Measurements from ENCODE around the gene OCA2.

The OCA2 gene

DNA sequence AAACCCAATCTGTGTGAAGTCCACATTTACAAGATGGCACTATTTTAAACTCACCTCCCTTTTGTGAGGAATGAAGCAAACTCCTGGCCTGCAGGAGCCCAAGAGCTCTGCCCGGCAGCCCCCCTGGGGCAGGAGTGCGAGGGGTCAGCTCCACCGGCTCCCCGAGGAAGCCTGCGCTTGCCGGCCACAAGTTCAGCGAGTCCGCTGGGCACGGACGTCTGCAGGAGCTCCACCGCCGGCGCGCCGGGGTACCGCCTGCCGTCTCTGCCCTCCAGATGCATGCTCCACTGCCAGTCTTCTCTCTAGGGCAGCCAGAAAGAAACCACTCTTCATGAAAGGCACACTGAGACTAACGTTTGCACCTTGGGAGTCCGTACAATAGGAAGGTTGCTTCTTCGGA is 17.5 kb downstream of the OCA2 start:
- H3K4me1 ChIP-seq (ENCODE audit: control insufficient read depth in 1 of 2, insufficient read depth in 2 of 2, low read length in 2 of 2): peaks cover 7 to 10% of the 10 kb centered on the region in 2 donors

DNA sequence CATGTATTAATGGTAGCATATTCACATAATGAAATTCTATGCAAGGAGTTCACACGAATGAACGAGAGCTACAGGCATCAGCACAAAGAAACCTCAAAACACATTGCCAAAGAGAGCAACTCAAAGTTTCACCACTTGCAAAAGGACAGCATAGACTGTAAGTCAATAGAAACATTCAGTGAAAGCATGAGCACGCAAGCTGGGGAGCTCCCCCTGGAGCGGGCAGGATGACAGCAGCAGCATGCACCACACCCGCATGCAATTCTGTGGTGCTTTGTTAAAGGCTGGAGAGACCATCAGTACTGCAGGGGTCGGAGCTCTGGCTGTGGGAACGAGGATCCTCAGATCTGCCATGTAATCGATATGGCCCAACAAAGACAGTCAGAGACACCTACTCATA is 18.7 kb downstream of the OCA2 start:
- H3K4me1 ChIP-seq (ENCODE audit: control insufficient read depth in 1 of 2, insufficient read depth in 2 of 2, low read length in 2 of 2): peaks cover 7 to 10% of the 10 kb centered on the region in 2 donors
- no peaks in the 10 kb centered on the region for H3K36me3 ChIP-seq (ENCODE audit: control insufficient read depth in 1 of 2, insufficient read depth in 2 of 2, low read length in 2 of 2)
- no peak overlapping the region for H3K9ac ChIP-seq (ENCODE audit: low read depth in 1 of 2, low read length in 2 of 2)
- peaks cover 0 to 6% of the 10 kb centered on the region in 2 donors for H3K27me3 ChIP-seq (ENCODE audit: control insufficient read depth in 1 of 2, insufficient read depth in 2 of 2, low read length in 2 of 2)
- no peak overlapping the region for H3K27ac ChIP-seq (ENCODE audit: low read depth, low read length)
- H3K9me3 ChIP-seq (ENCODE audit: control insufficient read depth in 1 of 2, low read length in 2 of 2): no peaks in the 10 kb centered on the region
- H3K4me3 ChIP-seq (ENCODE audit: low read depth in 1 of 2, low read length in 2 of 2): no peak overlapping the region

More for the DNA sequence above, 17.5 kb downstream of the OCA2 start:
- H3K4me3 ChIP-seq (ENCODE audit: low read depth in 1 of 2, low read length in 2 of 2): no peak overlapping the region
- H3K9ac ChIP-seq (ENCODE audit: low read depth in 1 of 2, low read length in 2 of 2): no peak overlapping the region
- peaks cover 0 to 6% of the 10 kb centered on the region in 2 donors for H3K27me3 ChIP-seq (ENCODE audit: control insufficient read depth in 1 of 2, insufficient read depth in 2 of 2, low read length in 2 of 2)
- H3K27ac ChIP-seq (ENCODE audit: low read depth, low read length): no peak overlapping the region
- H3K36me3 ChIP-seq (ENCODE audit: control insufficient read depth in 1 of 2, insufficient read depth in 2 of 2, low read length in 2 of 2): no peaks in the 10 kb centered on the region
- no peaks in the 10 kb centered on the region for H3K9me3 ChIP-seq (ENCODE audit: control insufficient read depth in 1 of 2, low read length in 2 of 2)

DNA sequence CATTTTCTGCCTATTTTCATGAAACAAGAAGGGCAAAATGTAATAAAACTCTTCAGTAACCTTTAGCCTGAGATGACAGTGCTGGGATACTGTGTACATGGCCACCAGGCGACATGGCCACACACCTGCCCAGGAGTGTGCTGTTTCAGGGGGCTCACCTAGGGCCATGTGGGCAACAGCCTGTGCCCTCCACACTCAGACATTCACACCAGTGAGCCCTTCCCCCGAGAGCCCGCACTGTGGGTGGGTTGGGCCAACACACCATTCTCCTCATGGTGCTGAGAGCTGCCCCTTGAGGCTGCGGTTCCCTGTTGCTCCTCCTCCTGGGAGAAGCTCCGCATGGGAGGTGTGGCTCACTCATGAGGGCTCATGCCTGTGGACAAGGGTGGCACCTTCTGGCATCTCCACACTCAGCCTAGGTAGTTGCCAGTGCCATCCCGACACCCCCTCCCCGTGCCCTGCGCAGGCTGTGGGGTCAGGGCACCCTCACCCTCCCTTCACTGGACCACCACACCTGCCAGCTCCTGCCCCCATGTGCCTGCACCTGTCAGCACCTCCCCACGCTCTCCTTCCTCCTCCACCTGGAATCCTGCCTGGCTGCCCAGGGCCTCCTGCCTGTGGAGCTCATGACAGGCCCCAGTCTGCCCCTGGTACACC is 19.7 kb downstream of the OCA2 start:
- H3K9ac ChIP-seq (ENCODE audit: low read depth in 1 of 2, low read length in 2 of 2): no peak overlapping the region
- no peaks in the 10 kb centered on the region for H3K36me3 ChIP-seq (ENCODE audit: control insufficient read depth in 1 of 2, insufficient read depth in 2 of 2, low read length in 2 of 2)
- H3K27me3 ChIP-seq (ENCODE audit: control insufficient read depth in 1 of 2, insufficient read depth in 2 of 2, low read length in 2 of 2): peaks cover 0 to 6% of the 10 kb centered on the region in 2 donors
- H3K27ac ChIP-seq (ENCODE audit: low read depth, low read length): no peak overlapping the region
- no peaks in the 10 kb centered on the region for H3K9me3 ChIP-seq (ENCODE audit: control insufficient read depth in 1 of 2, low read length in 2 of 2)
- H3K4me3 ChIP-seq (ENCODE audit: low read depth in 1 of 2, low read length in 2 of 2): no peak overlapping the region
- H3K4me1 ChIP-seq (ENCODE audit: control insufficient read depth in 1 of 2, insufficient read depth in 2 of 2, low read length in 2 of 2): peaks cover 7 to 10% of the 10 kb centered on the region in 2 donors

DNA sequence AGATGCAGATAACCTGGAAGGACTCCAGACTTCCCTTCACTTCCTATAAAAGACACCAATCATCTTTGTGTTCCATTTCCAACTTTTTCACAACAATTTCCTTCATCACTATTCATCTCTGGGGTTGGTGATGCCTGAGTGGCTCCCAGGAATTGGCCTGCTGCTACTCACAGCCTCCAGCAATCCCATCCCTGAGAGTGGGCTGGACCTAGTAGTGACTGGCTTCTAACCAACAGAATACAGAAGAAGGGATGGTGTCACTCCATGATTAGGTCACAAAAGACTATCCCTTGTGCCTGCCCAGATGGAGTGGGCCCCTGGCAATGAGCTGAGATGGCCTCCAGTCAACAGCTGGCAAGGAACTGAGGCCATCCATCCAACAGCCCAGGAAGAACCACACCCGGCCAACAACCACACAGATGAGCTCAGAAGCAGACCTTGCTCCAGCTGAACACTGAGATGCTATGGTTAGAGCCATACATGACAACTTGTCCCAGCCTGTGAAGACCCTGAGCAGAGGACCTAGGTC is 20.9 kb downstream of the OCA2 start:
- H3K9me3 ChIP-seq (ENCODE audit: control insufficient read depth in 1 of 2, low read length in 2 of 2): no peaks in the 10 kb centered on the region
- no peak overlapping the region for H3K9ac ChIP-seq (ENCODE audit: low read depth in 1 of 2, low read length in 2 of 2)
- no peak overlapping the region for H3K4me3 ChIP-seq (ENCODE audit: low read depth in 1 of 2, low read length in 2 of 2)
- H3K27me3 ChIP-seq (ENCODE audit: control insufficient read depth in 1 of 2, insufficient read depth in 2 of 2, low read length in 2 of 2): peaks cover 0 to 6% of the 10 kb centered on the region in 2 donors
- H3K4me1 ChIP-seq (ENCODE audit: control insufficient read depth in 1 of 2, insufficient read depth in 2 of 2, low read length in 2 of 2): peaks cover 0 to 9% of the 10 kb centered on the region in 2 donors
- H3K27ac ChIP-seq (ENCODE audit: low read depth, low read length): no peak overlapping the region
- H3K36me3 ChIP-seq (ENCODE audit: control insufficient read depth in 1 of 2, insufficient read depth in 2 of 2, low read length in 2 of 2): no peaks in the 10 kb centered on the region

DNA sequence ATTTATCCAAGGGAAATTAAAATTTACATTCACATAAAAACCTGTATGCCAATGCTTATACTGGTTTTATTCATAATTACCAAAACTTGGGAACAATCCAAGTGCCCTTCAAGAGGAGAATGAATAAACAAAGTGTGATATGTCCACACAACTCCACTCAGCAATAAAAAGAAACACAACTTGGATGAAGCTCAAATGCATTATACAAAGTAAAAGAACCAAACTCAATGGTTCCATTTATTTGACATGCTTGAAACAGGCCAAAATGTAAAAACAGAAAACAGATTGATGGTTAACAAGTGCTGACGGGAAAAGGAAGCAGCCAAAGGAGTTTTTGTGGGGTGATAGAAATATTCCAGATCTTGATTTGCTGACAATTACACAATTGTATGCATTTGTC is 23.5 kb downstream of the OCA2 start:
- no peak overlapping the region for H3K4me3 ChIP-seq (ENCODE audit: low read depth in 1 of 2, low read length in 2 of 2)
- H3K9ac ChIP-seq (ENCODE audit: low read depth in 1 of 2, low read length in 2 of 2): no peak overlapping the region
- H3K9me3 ChIP-seq (ENCODE audit: control insufficient read depth in 1 of 2, low read length in 2 of 2): no peaks in the 10 kb centered on the region
- no peaks in the 10 kb centered on the region for H3K4me1 ChIP-seq (ENCODE audit: control insufficient read depth in 1 of 2, insufficient read depth in 2 of 2, low read length in 2 of 2)
- H3K27me3 ChIP-seq (ENCODE audit: control insufficient read depth in 1 of 2, insufficient read depth in 2 of 2, low read length in 2 of 2): peaks cover 0 to 6% of the 10 kb centered on the region in 2 donors
- H3K27ac ChIP-seq (ENCODE audit: low read depth, low read length): no peak overlapping the region
- H3K36me3 ChIP-seq (ENCODE audit: control insufficient read depth in 1 of 2, insufficient read depth in 2 of 2, low read length in 2 of 2): no peaks in the 10 kb centered on the region

DNA sequence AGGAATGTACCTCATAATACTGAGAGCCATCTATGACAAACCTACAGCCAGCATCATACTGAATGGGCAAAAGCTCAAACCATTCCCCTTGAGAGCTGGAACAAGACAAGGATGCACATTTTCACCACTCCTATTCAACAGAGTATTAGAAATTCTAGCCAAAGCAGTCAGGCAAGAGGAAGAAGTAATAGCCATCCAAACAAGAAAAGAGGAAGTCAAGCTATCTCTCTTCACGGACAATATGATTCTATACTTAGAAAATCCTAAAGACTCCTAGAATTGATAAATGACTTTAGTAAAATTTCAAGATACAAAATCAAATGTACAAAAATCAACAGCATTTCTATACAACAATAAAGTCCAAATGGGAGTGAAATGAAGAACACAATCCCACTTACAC is 30.2 kb downstream of the OCA2 start:
- no peak overlapping the region for H3K4me3 ChIP-seq (ENCODE audit: low read depth in 1 of 2, low read length in 2 of 2)
- H3K4me1 ChIP-seq (ENCODE audit: control insufficient read depth in 1 of 2, insufficient read depth in 2 of 2, low read length in 2 of 2): no peaks in the 10 kb centered on the region
- no peak overlapping the region for H3K9ac ChIP-seq (ENCODE audit: low read depth in 1 of 2, low read length in 2 of 2)
- H3K27ac ChIP-seq (ENCODE audit: low read depth, low read length): no peak overlapping the region
- no peaks in the 10 kb centered on the region for H3K36me3 ChIP-seq (ENCODE audit: control insufficient read depth in 1 of 2, insufficient read depth in 2 of 2, low read length in 2 of 2)
- H3K9me3 ChIP-seq (ENCODE audit: control insufficient read depth in 1 of 2, low read length in 2 of 2): peaks cover 0 to 5% of the 10 kb centered on the region in 2 donors
- no peaks in the 10 kb centered on the region for H3K27me3 ChIP-seq (ENCODE audit: control insufficient read depth in 1 of 2, insufficient read depth in 2 of 2, low read length in 2 of 2)

DNA sequence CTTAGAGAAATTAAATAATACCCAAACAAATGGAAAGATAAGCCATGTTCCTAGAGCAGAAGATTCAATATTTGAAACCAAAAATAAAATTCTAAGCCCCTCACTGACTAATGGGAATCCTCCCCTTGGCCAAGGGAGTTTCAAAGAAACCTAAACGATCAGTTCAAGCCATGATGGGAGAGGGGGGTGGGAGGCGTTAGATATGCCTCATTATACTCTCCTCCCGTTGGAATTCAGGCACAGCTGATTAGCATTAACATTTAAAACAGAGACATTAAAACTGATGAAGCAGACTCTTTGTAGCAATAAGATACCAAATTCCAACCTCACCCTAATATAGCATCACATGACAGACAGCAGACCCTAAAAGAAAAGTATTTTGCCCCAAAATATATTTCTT is 32.9 kb downstream of the OCA2 start:
- H3K27me3 ChIP-seq (ENCODE audit: control insufficient read depth in 1 of 2, insufficient read depth in 2 of 2, low read length in 2 of 2): no peaks in the 10 kb centered on the region
- no peaks in the 10 kb centered on the region for H3K4me1 ChIP-seq (ENCODE audit: control insufficient read depth in 1 of 2, insufficient read depth in 2 of 2, low read length in 2 of 2)
- no peak overlapping the region for H3K4me3 ChIP-seq (ENCODE audit: low read depth in 1 of 2, low read length in 2 of 2)
- H3K9me3 ChIP-seq (ENCODE audit: control insufficient read depth in 1 of 2, low read length in 2 of 2): peaks cover 0 to 5% of the 10 kb centered on the region in 2 donors
- H3K9ac ChIP-seq (ENCODE audit: low read depth in 1 of 2, low read length in 2 of 2): no peak overlapping the region
- H3K27ac ChIP-seq (ENCODE audit: low read depth, low read length): no peak overlapping the region
- no peaks in the 10 kb centered on the region for H3K36me3 ChIP-seq (ENCODE audit: control insufficient read depth in 1 of 2, insufficient read depth in 2 of 2, low read length in 2 of 2)

DNA sequence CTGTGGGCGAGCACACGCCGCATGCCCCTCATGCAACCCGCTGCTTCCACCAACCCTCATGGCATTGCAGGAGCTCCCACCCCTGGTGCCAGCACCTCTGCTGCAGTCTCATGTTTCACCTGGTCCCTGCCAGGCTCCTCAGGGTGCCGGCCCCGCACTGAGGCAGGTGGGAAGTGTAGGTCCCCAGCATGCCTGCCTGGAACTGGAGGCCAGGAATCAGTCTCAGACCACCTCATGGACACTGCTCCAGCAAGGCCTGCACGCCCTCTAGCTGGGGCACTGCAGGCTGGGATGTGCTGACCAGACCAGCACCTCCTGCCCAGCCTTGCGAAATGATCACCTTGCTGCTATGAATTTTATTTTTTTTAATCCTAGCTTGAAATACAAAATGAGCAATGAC is 39.1 kb downstream of the OCA2 start:
- Histone ChIP-seq H3K9me3 (ENCODE audit: control insufficient read depth in 1 of 2, low read length in 2 of 2) (peaks cover 3 to 5% of the 10 kb centered on the region in 2 donors), H3K9ac (ENCODE audit: low read depth in 1 of 2, low read length in 2 of 2) (no peak overlapping the region), H3K4me3 (ENCODE audit: low read depth in 1 of 2, low read length in 2 of 2) (no peak overlapping the region), H3K36me3 (ENCODE audit: control insufficient read depth in 1 of 2, insufficient read depth in 2 of 2, low read length in 2 of 2) (no peaks in the 10 kb centered on the region), H3K4me1 (ENCODE audit: control insufficient read depth in 1 of 2, insufficient read depth in 2 of 2, low read length in 2 of 2) (no peaks in the 10 kb centered on the region), H3K27ac (ENCODE audit: low read depth, low read length) (no peak overlapping the region), H3K27me3 (ENCODE audit: control insufficient read depth in 1 of 2, insufficient read depth in 2 of 2, low read length in 2 of 2) (no peaks in the 10 kb centered on the region)

DNA sequence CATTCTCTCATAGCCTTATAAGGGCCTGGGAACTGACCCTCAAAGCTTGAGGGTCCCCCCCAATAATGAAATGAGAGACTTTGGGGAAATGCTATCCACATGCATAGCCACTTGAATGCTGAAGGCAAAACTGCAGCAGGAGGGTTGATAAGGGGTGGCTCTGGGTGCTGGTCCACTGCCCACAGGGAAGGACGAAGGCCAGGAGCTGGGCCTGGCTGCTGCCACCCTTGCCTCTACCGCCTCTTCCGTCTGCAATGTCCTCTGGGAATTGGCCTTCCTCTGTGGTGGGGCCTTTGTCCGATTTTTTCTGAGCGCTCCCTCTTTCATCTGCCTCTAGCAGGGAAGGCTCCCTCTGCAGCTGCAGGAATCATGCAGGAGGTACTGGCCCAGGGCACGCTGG is 41.0 kb downstream of the OCA2 start:
- no peak overlapping the region for H3K4me3 ChIP-seq (ENCODE audit: low read depth in 1 of 2, low read length in 2 of 2)
- H3K4me1 ChIP-seq (ENCODE audit: control insufficient read depth in 1 of 2, insufficient read depth in 2 of 2, low read length in 2 of 2): no peaks in the 10 kb centered on the region
- peaks cover 0 to 3% of the 10 kb centered on the region in 2 donors for H3K9me3 ChIP-seq (ENCODE audit: control insufficient read depth in 1 of 2, low read length in 2 of 2)

DNA sequence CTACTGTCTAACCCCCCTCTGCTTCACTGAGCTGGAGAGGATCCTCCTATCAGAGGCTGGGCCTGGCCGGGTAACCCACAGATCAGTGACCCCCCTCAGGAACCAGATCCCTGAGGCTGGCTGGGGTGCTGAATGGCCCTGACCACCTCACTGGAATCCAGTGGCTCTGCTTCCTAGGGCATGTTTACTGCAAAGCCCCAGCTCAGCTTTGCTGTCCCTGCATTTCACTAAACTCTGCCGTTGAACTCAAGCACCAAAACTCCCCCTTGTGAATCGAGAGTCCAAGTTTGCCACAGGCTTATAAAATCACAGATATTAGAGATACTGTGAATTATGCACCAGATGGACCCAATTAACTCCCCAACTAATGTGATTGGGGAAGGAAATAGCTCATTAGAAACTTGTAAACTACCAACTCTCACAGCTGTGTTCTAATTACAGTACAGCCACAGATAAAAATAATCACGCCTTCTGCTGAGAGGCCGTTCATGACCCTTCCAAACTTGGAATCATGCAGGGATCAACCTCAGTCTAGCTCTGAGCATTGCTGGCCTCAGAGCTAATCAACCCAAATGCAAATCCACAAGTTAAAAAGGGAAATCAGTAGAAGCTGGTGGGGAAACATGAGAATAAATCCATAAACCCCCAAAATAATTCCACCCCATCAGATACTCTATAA is 47.0 kb downstream of the OCA2 start:
- Histone ChIP-seq H3K27me3 (ENCODE audit: control insufficient read depth in 1 of 2, insufficient read depth in 2 of 2, low read length in 2 of 2) (no peaks in the 10 kb centered on the region), H3K4me1 (ENCODE audit: control insufficient read depth in 1 of 2, insufficient read depth in 2 of 2, low read length in 2 of 2) (no peaks in the 10 kb centered on the region), H3K9ac (ENCODE audit: low read depth in 1 of 2, low read length in 2 of 2) (no peak overlapping the region), H3K36me3 (ENCODE audit: control insufficient read depth in 1 of 2, insufficient read depth in 2 of 2, low read length in 2 of 2) (no peaks in the 10 kb centered on the region), H3K27ac (ENCODE audit: low read depth, low read length) (no peak overlapping the region), H3K4me3 (ENCODE audit: low read depth in 1 of 2, low read length in 2 of 2) (no peak overlapping the region), H3K9me3 (ENCODE audit: control insufficient read depth in 1 of 2, low read length in 2 of 2) (no peaks in the 10 kb centered on the region)

More for the DNA sequence above, 41.0 kb downstream of the OCA2 start:
- Histone ChIP-seq H3K9ac (ENCODE audit: low read depth in 1 of 2, low read length in 2 of 2) (no peak overlapping the region), H3K27me3 (ENCODE audit: control insufficient read depth in 1 of 2, insufficient read depth in 2 of 2, low read length in 2 of 2) (no peaks in the 10 kb centered on the region), H3K36me3 (ENCODE audit: control insufficient read depth in 1 of 2, insufficient read depth in 2 of 2, low read length in 2 of 2) (no peaks in the 10 kb centered on the region), H3K27ac (ENCODE audit: low read depth, low read length) (no peak overlapping the region)

Data from duodenal mucosa (tissue), 2 donors.